Measurements from ENCODE around the gene KMO.

KMO gene

DNA sequence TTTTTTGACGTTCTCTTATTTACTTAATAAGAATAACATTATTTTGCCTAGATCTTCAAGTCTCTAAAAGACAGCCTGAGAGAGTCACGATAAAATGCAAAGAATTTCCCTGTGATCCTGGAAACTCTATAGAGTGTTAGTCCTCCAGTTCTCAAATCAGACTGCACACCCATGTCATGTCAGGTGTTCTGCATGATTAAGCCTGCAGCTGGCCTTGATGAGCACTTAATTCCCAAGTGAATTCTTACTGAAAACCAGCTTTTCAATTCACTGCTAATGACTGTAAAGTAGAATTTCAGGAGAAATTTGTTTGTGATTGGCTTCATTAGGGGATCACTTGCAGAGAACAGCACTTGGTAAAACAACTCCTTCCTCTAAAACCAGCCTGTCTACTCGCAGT lies 66.1 kb downstream of the KMO start:
- DNase-seq, result no peak

- no peak for DNase-seq
These were observed 68.3 kb downstream of the KMO start for GRCh38 chr1:241600496-241600901.

DNA sequence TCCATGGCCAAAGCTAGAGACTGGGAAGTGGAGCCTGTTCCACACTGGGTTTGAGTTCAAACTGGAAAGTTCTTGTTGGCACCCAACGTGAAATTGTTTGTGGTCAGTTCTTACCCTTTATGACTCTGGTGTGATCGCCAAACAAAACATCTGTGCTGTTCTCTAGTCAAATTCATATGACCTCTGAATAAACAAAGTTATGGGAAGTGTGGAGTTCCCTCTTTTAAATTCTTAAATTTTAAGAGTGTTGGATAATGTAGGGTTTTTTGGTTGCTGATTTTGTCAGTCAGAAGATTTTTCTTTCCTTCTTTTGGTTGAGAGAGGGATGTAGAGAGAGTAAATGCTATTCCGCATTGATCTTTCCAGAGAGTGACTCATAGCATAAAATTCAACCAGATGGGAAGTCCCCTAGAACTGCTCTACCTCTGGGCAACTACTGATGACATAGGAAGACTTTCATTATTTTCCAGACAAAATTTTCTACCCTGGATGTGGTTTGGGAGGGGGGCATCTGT lies 71.6 kb downstream of the KMO start:
- no peak for DNase-seq

- DNase-seq, result no peak
These were observed 73.1 kb downstream of the KMO start for GRCh38 chr1:241605146-241605805.

- no peak for DNase-seq
These were observed 74.4 kb downstream of the KMO start for GRCh38 chr1:241606544-241606943.

GRCh38 chr1:241607497-241607896 lies 75.3 kb downstream of the KMO start:
- DNase-seq, result no peak

DNA sequence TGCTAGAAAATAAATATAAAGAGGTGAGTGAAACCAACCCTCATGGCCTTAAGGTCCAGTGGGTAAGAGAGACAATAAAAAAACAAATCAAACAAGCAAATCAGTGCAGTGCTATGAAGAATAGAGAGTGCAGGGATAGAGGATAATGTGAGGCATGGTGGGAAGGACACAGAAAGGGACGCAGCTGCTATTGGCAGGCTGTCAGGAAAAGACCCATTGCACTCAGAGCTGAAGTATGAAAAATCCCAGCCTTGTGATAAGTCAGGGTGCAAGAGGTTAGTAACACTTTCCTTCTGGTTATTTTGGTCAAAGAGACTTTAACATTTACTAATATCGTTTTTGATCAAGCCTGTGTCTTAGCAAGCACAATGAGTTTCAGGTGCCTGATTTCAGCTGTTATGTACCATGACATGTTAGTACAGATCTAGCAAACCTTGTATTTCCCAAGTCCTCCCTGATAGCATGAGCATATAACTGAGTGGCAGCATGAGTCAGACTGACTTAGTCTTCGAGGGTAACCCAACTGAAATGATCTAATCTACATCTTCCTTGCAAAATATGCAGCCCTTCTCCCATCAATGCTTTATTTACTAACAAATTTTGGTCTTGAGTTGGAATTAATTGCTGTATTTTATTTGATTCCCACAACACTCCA lies 76.3 kb downstream of the KMO start:
- DNase-seq, result no peak

DNA sequence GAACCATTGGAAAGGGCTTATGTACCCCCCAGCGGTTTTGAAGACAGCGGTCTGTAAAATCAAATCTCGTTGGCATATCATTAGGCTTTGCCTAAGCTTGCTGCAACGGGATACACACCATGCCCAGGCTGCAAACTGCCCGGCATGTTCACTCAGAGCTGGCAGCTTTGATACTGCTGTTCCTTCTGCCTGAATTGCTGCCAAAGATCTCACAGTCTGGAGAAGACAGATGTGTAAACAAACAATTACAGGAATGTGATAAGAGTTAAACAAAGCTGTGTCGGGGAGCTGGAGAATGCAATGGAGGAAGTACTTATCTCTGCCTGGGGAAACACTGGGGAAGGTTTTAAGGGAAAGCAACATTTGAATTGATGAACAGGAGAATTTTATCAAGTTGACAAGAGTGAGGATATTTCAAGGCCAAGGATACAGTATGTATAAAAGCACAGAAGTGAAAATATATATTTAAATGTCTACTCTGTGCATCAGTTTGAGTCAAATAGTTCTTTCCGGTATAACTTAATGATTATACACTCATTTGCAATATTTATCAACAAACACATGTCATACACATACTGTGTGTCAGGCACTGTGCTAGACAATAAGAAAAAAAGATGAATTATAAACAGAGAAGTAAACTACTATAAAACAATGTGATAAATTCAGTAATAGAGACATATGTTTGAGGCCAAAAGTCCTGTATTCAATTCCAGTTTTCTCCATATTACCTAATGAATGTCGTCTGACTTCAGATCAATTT lies 78.1 kb downstream of the KMO start:
- no peak for DNase-seq

- DNase-seq, result no peak
These were observed 78.9 kb downstream of the KMO start for GRCh38 chr1:241611063-241611462.

- DNase-seq, result no peak
These were observed 79.6 kb downstream of the KMO start for GRCh38 chr1:241611736-241612135.

DNA sequence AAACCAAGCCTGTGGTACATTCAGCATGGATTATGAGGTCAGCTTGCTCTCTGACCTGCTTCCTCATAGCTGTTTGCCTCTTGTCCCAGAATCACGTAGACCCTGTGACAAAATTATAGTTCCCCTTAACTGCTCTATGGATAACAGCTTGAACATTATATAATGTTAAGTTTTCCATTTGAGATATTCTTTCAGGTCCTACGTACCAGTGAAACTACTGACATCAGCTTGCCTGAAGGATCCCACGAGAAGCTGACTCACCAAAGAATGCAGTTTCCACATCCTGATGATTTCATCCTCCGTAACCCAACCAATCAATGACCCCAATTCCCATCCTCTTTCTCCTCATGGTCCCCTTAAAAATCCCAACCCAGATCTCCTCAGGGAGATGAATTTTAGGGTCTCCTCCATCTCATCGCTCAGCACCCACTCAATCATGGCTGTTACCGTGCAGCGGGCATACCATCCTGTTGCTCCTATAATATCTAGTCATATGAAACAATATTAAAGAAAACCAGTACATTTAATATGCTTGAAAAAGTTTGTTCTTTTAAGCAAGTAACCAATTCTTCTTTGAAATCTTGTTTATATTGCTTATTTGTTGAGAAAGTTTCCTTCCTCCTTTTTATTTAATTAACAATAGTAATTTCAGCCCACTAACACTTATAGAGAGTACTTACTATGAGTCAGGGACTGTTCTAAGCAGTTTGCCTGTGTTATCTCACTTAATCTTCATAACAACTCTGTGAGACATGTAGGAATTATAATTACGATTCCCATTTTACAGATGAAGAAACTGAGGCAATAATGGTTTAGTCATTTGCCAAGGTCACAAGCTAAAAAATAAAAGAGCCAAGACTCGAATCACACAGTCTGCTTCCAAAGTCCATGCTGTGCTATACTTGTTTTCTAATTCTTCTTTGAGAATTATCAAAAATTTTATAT lies 80.6 kb downstream of the KMO start:
- DNase-seq, result no peak

GRCh38 chr1:241614144-241614543 lies 82.0 kb downstream of the KMO start:
- no peak for DNase-seq

DNA sequence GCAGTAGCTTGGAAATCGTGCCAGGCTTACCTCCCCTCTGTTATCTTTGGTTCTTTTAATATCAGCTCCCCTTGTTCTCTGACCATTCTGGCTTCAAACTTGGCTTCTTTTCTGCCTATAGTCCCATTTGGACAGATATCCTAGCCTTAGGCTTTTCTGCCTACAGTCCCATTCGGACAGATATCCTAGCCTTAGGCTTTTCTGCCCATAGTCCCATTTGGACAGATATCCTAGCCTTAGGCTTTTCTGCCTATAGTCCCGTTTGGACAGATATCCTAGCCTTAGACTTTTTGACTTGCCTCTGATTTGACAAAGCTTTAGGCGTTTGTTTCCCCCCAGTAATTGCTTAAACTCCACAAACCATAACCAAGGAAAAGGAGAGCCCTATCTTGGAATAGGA lies 82.4 kb downstream of the KMO start:
- DNase-seq, result no peak

DNA sequence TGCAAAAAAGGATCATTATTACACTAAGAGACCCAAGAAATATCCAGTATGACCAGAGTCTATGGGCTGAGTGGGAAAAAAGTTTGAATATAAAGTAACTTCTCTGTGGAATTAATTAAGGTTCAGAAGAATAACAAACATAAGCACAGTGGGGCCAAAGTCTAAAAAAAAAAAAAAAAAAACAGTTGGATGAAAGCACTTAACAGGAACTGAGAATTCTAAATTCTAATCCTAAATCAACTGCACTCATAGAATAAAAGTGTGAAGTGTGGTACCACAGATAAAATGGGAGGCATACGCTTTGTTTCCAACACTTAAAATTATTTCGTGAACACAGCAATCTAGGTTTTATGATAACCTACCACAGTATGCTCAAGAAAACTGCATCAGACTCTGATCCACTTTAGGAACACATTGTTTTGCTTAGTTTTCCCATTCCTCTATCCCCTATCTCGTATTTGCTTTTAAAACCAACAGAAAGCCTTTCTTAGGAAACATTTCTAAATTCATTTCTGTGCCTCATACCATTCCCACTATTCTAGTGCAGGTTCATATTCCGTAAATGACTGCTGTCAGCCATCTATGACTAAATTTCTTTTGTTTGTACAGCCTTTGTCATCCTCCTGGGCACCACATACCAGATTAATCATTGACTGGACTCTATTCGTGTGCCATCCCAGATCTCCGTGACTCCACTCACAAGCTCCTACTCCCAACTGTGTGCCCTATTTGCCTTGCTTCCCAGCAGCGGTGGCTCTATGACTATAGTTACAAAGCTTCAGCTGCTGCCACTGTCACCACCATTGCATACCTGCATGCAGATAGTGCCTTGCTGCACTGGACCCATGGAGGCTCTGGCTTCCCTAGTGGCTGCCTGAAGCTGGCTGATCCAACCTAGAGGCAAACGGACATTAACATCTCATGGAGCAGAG lies 83.1 kb downstream of the KMO start:
- no peak for DNase-seq

DNA sequence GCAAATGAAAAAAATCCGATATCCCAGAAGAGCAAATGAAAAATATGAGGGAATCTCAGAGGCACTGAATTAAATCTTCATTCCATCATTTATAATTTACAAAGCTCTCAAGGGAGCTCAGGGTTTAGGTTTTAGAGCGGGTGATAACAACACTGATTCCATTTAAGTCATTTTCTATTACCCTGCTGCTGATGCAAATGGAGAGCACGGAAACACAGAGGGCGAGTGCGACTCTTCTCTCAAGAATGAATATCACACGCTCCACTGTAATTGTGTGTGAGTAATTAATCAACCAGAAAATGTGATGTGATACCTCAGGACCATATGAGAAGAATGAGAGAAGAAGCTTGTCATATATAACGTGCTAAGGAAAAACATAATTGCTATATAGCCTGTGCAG lies 85.2 kb downstream of the KMO start:
- DNase-seq, result no peak

- no peak for DNase-seq
These were observed 90.5 kb downstream of the KMO start for GRCh38 chr1:241622669-241623068.

DNA sequence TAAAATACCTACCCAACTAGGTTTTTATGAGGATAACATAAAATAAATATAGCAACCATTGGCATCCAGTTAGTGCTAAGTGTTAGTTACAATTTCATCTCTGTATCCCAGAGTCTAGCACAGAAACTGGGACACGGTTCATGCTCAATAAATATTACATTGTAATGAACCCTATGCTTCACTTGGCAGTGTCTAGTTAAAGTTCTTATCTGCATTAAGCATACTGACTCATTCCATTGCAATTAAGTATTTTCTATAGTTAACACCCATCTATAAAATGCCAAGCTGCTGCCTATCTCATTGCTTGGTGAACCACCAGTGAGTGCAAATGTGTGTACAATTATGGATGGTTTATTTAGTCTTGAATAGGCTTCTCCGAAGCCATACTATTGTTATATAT lies 92.8 kb downstream of the KMO start:
- DNase-seq, result no peak

DNA sequence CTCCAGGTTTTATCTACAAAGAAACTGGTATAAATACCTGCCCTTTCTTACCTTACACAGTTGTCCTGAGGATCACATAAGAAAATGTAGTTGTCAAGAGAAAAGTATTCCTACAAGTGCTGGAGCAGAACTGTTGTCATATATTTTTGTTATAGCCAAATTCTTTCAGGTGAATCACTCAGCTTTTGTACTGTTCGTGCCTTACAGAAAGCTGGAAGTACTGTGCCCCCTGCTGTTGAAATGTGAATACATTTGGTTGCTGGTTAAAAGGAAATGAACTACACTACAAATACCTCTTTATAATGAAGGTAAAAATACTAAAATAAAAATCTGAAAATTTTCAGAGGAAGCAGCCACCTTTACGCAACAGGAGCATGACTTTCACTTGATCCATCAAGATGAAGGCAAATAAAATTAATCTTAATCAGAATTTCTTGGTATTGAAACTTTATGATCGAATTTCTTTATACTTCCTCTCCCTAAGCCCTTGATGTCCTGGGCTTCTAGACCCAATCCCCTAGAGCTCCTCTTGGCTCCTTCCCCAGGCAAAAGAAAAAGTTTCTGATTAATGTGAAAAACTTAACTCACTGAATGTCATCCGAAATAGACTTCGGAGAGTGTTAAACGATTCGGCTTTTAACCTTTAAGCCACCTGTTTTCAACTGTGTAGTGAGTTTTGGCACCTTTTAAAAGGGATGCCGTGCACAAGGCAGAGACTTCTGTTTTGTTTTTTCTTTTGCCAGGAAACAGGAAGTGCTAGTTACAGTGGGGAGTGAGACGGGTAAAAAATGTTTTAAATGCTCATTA lies 95.5 kb downstream of the KMO start:
- DNase-seq, result peak in 1 of 2 experiments; percentile 27

DNA sequence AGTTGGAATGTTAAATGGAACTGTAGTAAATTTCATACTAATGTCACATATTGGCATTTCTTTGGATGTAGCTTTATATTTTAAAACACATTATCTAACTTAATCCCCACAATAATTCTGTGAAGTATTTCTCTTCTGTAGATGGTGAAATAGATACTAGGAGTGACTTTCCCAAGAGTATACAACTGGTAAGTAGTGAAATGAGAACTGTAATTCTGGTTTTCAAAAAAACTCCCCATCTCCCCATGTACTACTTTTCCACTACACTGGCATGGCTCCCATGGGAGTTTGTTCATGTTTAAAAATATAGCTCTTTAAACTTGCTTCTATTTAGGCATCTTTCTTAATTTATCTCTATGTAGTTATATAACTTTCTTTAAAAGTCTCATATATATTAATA lies 97.8 kb downstream of the KMO start:
- no peak for DNase-seq

- DNase-seq, result no peak
These were observed 98.3 kb downstream of the KMO start for GRCh38 chr1:241630476-241630875.

- DNase-seq, result no peak
These were observed 98.7 kb downstream of the KMO start for GRCh38 chr1:241630899-241631298.

Data from activated CD4-positive, alpha-beta T cell treated with anti-CD3 and anti-CD28 coated beads, Interleukin-2, amount 50 U/mL, for 48 hours (primary cell).